BLaER1 (cell line): Measurements from ENCODE around the gene KLHL29.

Experiments used
- H3K27ac ChIP-seq: shearing (Covaris generic); formaldehyde crosslinking; 2 replicates; pipeline ENCODE4 v1.8.1; 2022
- H3K27me3 ChIP-seq: shearing (Covaris generic); formaldehyde crosslinking; 2 replicates; pipeline ENCODE4 v1.8.1; 2022
- H3K36me3 ChIP-seq: shearing (Covaris generic); formaldehyde crosslinking; 2 replicates; pipeline ENCODE4 v1.8.1; 2022
- H3K4me1 ChIP-seq: shearing (Covaris generic); formaldehyde crosslinking; 2 replicates; pipeline ENCODE4 v1.8.1; 2022
- H3K4me2 ChIP-seq: shearing (Covaris generic); formaldehyde crosslinking; 2 replicates; pipeline ENCODE4 v1.8.1; 2022
- H3K4me3 ChIP-seq: shearing (Covaris generic); formaldehyde crosslinking; 2 replicates; pipeline ENCODE4 v1.8.1; 2022
- H3K9ac ChIP-seq: shearing (Covaris generic); formaldehyde crosslinking; 2 replicates; pipeline ENCODE4 v1.8.1; 2022
- H3K9me3 ChIP-seq: shearing (Covaris generic); formaldehyde crosslinking; 2 replicates; pipeline ENCODE4 v1.8.1; 2022
- H4K20me1 ChIP-seq: shearing (Covaris generic); formaldehyde crosslinking; 2 replicates; pipeline ENCODE4 v1.8.1; 2022
- Cebpa-rat ChIP-seq: shearing (Covaris generic); IDR thresholded peaks from 2 replicates; pipeline ENCODE4 v1.8.1; 2022

Gene KLHL29

DNA sequence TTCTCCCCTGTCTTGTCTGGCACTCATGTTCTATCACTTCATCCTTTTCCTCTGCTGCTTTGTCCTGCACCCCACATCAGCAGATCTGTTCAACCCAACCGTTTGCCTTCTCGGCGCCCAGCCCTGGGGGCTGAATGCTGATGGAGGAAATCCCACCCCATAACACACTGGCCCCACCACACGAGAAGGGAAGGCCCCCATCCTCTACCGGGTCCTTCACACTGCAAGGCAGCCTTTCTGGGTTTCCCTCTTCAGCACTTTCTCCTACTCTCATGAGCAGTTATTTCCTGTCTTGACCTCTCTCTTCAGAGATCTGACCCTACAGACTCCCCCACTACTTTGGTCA is 314.6 kb downstream of the KLHL29 start:
- Histone ChIP-seq H4K20me1 (no peaks in the 10 kb centered on the region), H3K9me3 (no peaks in the 10 kb centered on the region), H3K36me3 (peaks cover 7% of the 10 kb centered on the region; the same call in 1 of the 2 replicates), H3K4me3 (no peak overlapping the region), H3K4me1 (peaks cover 11% of the 10 kb centered on the region), H3K4me2 (no peak overlapping the region), H3K27me3 (no peaks in the 10 kb centered on the region), H3K27ac (no peak overlapping the region), H3K9ac (no peak overlapping the region)
- no peak for TF ChIP-seq Cebpa-rat

DNA sequence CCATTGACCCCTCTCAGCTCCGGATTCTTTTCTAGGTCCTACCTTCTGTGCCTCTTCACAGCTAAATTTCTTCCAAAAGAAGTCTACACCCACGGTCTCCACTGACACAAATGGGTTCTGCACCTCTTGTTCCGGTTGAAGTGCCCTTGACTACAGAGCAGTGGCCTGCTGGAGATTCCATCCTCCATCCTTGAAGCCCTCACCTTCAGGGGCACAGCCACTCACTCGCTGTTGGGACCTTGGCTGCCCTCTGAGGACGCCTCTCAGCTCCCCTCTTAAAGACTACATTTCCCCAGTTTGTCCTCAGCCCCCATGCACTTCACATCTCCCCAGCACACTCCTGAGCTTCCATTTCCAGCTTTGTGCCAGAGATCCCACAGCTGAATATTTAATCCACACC is 315.6 kb downstream of the KLHL29 start:
- Histone ChIP-seq H3K27me3 (no peaks in the 10 kb centered on the region), H4K20me1 (no peaks in the 10 kb centered on the region), H3K9ac (no peak overlapping the region), H3K27ac (no peak overlapping the region), H3K4me2 (no peak overlapping the region), H3K4me3 (no peak overlapping the region), H3K4me1 (peaks cover 11% of the 10 kb centered on the region), H3K9me3 (no peaks in the 10 kb centered on the region), H3K36me3 (peaks cover 7% of the 10 kb centered on the region; the same call in 1 of the 2 replicates)
- no peak for TF ChIP-seq Cebpa-rat

DNA sequence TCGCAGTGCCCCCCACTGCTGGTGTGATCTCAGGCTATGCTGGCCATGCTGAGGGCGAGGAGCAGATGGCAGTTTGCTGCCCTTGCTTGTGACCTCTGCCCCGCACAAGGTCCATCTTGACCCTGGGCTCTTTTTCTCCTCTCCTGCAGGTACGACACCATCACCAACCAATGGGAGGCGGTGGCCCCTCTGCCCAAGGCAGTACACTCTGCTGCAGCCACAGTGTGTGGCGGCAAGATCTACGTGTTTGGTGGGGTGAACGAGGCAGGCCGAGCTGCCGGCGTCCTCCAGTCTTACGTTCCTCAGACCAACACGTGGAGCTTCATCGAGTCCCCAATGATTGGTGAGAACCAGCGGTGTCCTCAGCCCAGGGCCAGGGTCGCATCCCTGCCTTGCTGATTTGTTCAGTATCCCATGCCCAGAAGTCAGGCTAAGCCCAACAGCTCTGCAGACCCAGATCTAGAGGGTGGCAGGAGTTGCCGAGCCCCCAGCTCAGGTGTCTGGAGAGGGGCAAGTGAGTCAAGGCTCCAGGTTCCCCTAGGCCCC is 318.1 kb downstream of the KLHL29 start:
- no peak for TF ChIP-seq Cebpa-rat

DNA sequence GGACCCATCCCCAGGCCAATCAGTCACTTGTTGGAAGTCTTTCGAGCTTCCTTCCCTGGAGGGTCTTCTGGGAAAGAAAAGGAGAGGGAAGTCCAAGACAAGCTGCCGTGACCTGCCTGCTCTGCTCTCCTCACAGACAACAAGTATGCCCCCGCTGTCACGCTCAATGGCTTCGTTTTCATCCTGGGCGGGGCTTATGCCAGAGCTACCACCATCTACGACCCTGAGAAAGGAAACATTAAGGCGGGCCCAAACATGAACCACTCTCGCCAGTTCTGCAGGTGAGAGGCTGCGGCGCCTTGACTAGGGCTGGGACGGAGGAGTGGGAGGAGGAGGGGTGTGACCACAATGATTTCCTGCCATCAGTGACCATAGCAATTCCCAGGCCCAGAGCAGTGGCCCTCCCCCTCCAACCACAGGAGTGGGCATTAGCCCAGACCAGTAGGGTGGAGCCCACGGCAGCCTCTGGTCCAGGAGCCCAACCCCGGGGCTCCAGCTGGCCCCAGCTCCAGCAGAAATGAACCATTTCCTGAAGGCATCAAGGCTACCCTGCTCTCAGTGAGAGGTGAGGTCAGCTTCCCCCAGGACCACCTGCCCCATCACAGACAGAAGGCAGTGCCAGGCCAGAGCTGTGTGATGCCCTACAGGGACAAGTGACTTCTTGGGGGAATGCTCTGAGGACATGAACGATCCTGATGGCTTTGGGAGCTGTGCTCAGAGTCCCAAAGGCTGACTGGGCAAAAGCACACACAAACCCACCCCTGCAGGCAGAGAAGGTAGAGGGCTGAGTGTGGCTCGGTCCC is 318.8 kb downstream of the KLHL29 start:
- H3K27ac ChIP-seq = no peak overlapping the region
- H3K9ac ChIP-seq = no peak overlapping the region
- no peaks in the 10 kb centered on the region for H3K9me3 ChIP-seq
- no peaks in the 10 kb centered on the region for H4K20me1 ChIP-seq
- TF ChIP-seq Cebpa-rat = no peak
- H3K4me2 ChIP-seq = peak overlapping the region; percentile 24; the same call in 1 of the 2 replicates
- H3K27me3 ChIP-seq = no peaks in the 10 kb centered on the region; the same call in 1 of the 2 replicates
- H3K4me3 ChIP-seq = no peak overlapping the region
- H3K4me1 ChIP-seq = peaks cover 11% of the 10 kb centered on the region
- H3K36me3 ChIP-seq = peaks cover 19% of the 10 kb centered on the region

More for the DNA sequence above, 318.1 kb downstream of the KLHL29 start:
- Histone ChIP-seq H4K20me1 (no peaks in the 10 kb centered on the region), H3K27me3 (no peaks in the 10 kb centered on the region; the same call in 1 of the 2 replicates), H3K27ac (no peak overlapping the region), H3K4me1 (peaks cover 11% of the 10 kb centered on the region), H3K4me2 (0 out of 2 replicates have a peak overlapping the region, but pooled peaks have one; percentile 24), H3K9me3 (no peaks in the 10 kb centered on the region), H3K9ac (no peak overlapping the region), H3K4me3 (no peak overlapping the region), H3K36me3 (peaks cover 13% of the 10 kb centered on the region; the same call in 1 of the 2 replicates)

DNA sequence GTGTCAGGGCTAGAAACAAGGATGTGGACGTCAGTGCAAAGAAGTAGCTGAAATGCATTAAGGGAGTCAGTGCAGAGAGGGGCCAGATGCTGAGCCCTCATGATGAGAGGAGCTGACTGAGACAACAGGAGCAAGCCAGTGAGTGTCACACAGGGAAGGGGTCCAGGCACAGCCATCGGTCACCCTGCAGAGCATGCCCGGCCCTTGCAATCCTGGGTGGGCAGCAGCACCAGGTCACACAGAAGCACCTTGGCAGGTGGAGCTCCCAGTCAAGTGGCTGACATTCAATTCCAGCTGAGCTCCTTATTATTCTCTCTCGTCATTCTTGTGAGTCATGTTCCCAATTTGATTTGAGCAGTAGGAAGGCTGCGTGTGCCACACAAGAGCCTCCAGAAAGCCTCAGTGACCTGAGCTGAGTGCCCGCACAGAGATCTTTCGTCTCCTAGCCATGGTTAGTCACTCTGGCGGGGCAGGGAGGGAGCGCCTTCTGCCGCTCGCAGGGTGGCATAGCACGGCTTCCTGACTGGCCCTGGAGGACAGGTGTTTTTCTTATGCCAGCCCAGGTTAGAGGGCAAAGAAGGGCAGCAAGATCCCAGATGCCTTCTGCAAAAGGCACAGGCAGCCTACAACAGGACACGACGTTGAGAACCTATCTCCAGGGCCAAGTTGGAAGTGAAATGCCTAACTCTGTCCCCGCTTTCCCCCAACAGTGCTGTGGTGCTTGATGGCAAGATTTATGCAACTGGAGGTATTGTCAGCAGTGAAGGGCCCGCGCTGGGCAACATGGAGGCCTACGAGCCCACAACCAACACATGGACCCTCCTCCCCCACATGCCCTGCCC is 321.0 kb downstream of the KLHL29 start:
- no peaks in the 10 kb centered on the region for H4K20me1 ChIP-seq
- peaks cover 30% of the 10 kb centered on the region for H3K36me3 ChIP-seq
- H3K9ac ChIP-seq = no peak overlapping the region
- peaks cover 11% of the 10 kb centered on the region for H3K4me1 ChIP-seq
- no peak overlapping the region for H3K27ac ChIP-seq
- no peaks in the 10 kb centered on the region for H3K9me3 ChIP-seq
- no peaks in the 10 kb centered on the region; the same call in 1 of the 2 replicates for H3K27me3 ChIP-seq
- H3K4me2 ChIP-seq = no peak overlapping the region
- no peak for TF ChIP-seq Cebpa-rat
- no peak overlapping the region for H3K4me3 ChIP-seq

DNA sequence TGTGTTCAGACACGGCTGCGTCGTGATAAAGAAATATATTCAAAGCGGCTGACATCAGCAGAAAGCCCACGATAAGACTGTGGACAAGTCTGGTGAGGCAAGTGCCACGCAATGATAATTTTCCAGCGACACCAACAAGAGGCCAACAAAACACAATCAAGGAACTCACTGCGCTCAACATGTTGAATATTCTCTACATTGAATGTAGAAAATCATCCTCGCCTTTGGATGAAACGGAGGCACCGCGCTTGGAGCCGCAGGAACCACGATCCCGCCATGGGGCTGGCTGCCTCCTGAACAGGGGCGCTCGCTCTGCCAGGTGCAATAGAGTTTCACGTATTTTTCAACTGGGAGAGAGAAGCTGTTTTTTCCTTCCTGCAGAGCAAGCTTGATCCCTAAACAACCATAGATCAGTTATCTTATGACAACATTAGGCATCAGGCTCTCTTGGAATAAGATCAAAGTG is 321.7 kb downstream of the KLHL29 start:
- no peak for TF ChIP-seq Cebpa-rat
- no peaks in the 10 kb centered on the region for H4K20me1 ChIP-seq

DNA sequence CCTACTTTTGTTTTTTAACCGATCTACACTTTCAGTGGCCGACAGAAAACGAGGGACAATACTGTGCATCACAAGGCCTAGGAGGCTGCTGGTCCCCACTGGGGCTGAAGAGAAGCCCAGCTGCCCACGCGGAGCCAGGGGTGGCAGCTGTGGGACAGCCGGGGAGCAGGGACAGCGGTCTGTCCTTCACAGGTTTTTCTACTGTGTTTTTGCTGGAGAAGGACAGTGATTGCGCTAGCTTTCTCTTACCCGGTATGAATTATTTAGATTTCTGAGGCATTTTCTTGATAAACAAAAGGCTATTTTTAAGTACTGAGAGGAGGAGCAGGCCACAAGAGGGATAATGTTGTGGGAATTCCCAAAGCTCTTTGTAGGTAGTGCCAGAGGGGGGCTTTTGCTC is 322.1 kb downstream of the KLHL29 start:
- Histone ChIP-seq H3K4me1 (peaks cover 11% of the 10 kb centered on the region), H3K4me3 (no peak overlapping the region), H3K9me3 (no peaks in the 10 kb centered on the region), H4K20me1 (no peaks in the 10 kb centered on the region), H3K4me2 (no peak overlapping the region), H3K36me3 (peaks cover 30% of the 10 kb centered on the region), H3K9ac (no peak overlapping the region), H3K27me3 (no peaks in the 10 kb centered on the region; the same call in 1 of the 2 replicates), H3K27ac (no peak overlapping the region)
- no peak for TF ChIP-seq Cebpa-rat

More for the DNA sequence above, 321.7 kb downstream of the KLHL29 start:
- Histone ChIP-seq H3K27me3 (no peaks in the 10 kb centered on the region; the same call in 1 of the 2 replicates), H3K4me2 (no peak overlapping the region), H3K27ac (no peak overlapping the region), H3K4me1 (peaks cover 11% of the 10 kb centered on the region), H3K9me3 (no peaks in the 10 kb centered on the region), H3K36me3 (peaks cover 30% of the 10 kb centered on the region), H3K4me3 (no peak overlapping the region), H3K9ac (no peak overlapping the region)

DNA sequence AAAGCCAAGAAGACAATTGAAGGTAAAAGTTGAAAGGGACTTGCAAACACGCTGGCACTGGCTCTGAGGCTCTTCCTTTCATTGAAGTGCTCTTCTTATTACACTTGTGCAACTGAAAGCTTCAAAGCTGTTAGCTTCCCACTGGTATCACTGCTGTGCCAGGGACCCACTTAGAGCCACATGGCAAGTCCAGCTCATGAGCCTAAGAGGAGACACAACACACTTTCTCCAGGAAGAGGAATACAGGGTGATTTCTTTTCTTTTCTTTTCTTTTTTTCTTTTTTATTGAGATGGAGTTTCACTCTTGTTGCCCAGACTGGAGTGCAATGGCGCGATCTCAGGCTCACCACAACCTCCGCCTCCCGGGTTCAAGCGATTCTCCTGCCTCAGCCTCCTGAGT is 323.8 kb downstream of the KLHL29 start:
- no peak overlapping the region for H3K9ac ChIP-seq
- no peak for TF ChIP-seq Cebpa-rat
- peaks cover 5% of the 10 kb centered on the region for H3K4me1 ChIP-seq
- no peaks in the 10 kb centered on the region; the same call in 1 of the 2 replicates for H3K27me3 ChIP-seq
- no peak overlapping the region for H3K4me3 ChIP-seq
- no peak overlapping the region for H3K27ac ChIP-seq
- no peaks in the 10 kb centered on the region for H3K9me3 ChIP-seq
- H3K36me3 ChIP-seq = peaks cover 30% of the 10 kb centered on the region
- H4K20me1 ChIP-seq = no peaks in the 10 kb centered on the region
- no peak overlapping the region for H3K4me2 ChIP-seq

DNA sequence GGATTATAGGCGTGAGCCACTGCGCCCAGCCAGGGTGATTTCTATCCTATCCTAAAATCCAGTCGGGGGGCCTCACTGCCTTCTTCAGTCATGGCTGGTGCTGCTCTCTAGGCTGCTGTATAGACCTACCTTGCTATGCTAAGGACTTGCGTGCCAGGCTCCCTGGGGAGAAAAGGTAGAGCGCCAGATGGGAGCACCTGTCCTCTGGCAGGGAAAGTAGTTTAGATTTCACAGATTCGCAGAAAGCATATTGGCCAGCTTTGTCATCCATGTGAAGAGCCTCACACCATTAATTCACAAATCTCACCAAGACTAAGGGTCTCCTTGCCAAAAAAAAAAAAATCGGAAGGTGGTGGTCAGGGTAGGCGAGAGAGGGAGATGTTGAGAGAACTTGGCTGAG is 324.3 kb downstream of the KLHL29 start:
- Histone ChIP-seq H3K4me2 (no peak overlapping the region), H4K20me1 (no peaks in the 10 kb centered on the region), H3K36me3 (peaks cover 30% of the 10 kb centered on the region), H3K9ac (no peak overlapping the region), H3K9me3 (no peaks in the 10 kb centered on the region), H3K27ac (no peak overlapping the region), H3K4me1 (no peaks in the 10 kb centered on the region; the same call in 1 of the 2 replicates), H3K27me3 (no peaks in the 10 kb centered on the region; the same call in 1 of the 2 replicates), H3K4me3 (no peak overlapping the region)
- no peak for TF ChIP-seq Cebpa-rat
